K562 (cell line): Measurements from ENCODE around the gene CWF19L1. TPM values are rescaled to one million over a fixed set of nuclear protein-coding genes. Genes with fewer than 3 reads are reported as not detected.

Experiments
- ATAC-seq: fragments of 200-7000 bp; cut with Tn5 transposase; 3 replicates; pipeline ENCODE4 v1.9.1; 2020; ENCODE audit warnings: moderate library complexity
- BruUV-seq: library from RNA; stranded (reverse); fragments of 400-500 nt; replicated peaks from 2 replicates; lab custom pipeline; 2021; lab: Mats Ljungman, UMichigan
- CTCF ChIA-PET: fragments of 300-600 bp; formaldehyde crosslinking; extraction: SDS; loops from one replicate; lab custom pipeline; 2021; ENCODE audit warnings: low intra/inter-chr PET ratio; lab: Yijun Ruan, JAX
- POLR2A ChIA-PET: fragments of 300-600, 350-650 bp; sonication (Branson Sonifier 250); formaldehyde crosslinking; extraction: SDS; loops from one replicate; lab custom pipeline; 2021; ENCODE audit warnings: antibody characterized with exemption, inconsistent platforms; lab: Yijun Ruan, JAX
- DNase-seq, 4 experiments: peaks; one replicate each; pipeline versions ENCODE4 v3.0.0 to v3.0.0-alpha.2; 2011 to 2018; ENCODE audit warnings: low spot score in 3 of 4, mixed read lengths in 3 of 4; ENCODE audit errors: extremely low read depth in 1 of 4
- FAIRE-seq: peaks from 2 replicates; lab custom pipeline; 2011; peaks lifted over from hg19 to GRCh38; lab: Jason Lieb, UNC
- H2AFZ ChIP-seq: 2 replicates; pipeline ENCODE4 v1.6.0; 2011; ENCODE audit warnings: low read depth, low read length, control low read depth, inconsistent platforms
- H3K27ac ChIP-seq: fragments of 200-600 bp; 3 replicates; pipeline ENCODE4 v1.8.0; 2011; ENCODE audit warnings: low read depth, mild to moderate bottlenecking, control low read depth, inconsistent platforms, low read length, moderate library complexity, mixed read lengths; ENCODE audit errors: extremely low read depth
- H3K27me3 ChIP-seq, 2 experiments: fragments of 300-600 bp in 1 of 2; 2 replicates in 1 of 2; 3 replicates in 1 of 2; pipeline versions ENCODE4 v1.6.0 to v1.8.0; 2011; ENCODE audit warnings: inconsistent platforms in 2 of 2, low read length in 2 of 2, mild to moderate bottlenecking in 1 of 2, mixed read lengths in 1 of 2, moderate library complexity in 1 of 2; ENCODE audit not compliant: control insufficient read depth in 2 of 2, insufficient read depth in 2 of 2
- H3K36me3 ChIP-seq: fragments of 300-600 bp; 3 replicates; pipeline ENCODE4 v1.8.0; 2011; ENCODE audit warnings: mild to moderate bottlenecking, low read length, inconsistent platforms; ENCODE audit not compliant: control insufficient read depth, insufficient read depth
- H3K4me1 ChIP-seq, 2 experiments: fragments of 200-600 bp in 1 of 2; replicated peaks in 1 of 2; 2 replicates in 1 of 2; 3 replicates in 1 of 2; pipeline versions ENCODE4 v1.5.1 to v1.8.0; 2011; ENCODE audit warnings: inconsistent platforms in 2 of 2, low read length in 2 of 2, mild to moderate bottlenecking in 1 of 2, mixed read lengths in 1 of 2, moderate library complexity in 1 of 2; ENCODE audit not compliant: control insufficient read depth in 2 of 2, insufficient read depth in 2 of 2
- H3K4me2 ChIP-seq: 2 replicates; pipeline ENCODE4 v1.6.1; 2011; ENCODE audit warnings: low read length, control low read depth, inconsistent platforms, mixed read lengths; ENCODE audit not compliant: insufficient read depth
- H3K4me3 ChIP-seq: fragments of 200-600 bp; sonication (generic), shearing (Covaris generic); 2 replicates; pipeline ENCODE4 v1.5.1; 2016; ENCODE audit warnings: control low read depth, inconsistent platforms
- H3K79me2 ChIP-seq: fragments of 200-600 bp; 3 replicates; pipeline ENCODE4 v1.8.0; 2011; ENCODE audit warnings: low read length, inconsistent platforms; ENCODE audit not compliant: control insufficient read depth, insufficient read depth
- H3K9ac ChIP-seq, 2 experiments: 2 replicates each; pipeline versions ENCODE4 v1.6.0 to v1.6.1; 2011; ENCODE audit warnings: low read depth in 2 of 2, low read length in 2 of 2, control low read depth in 1 of 2, inconsistent platforms in 1 of 2, mild to moderate bottlenecking in 1 of 2, mixed read lengths in 1 of 2; ENCODE audit not compliant: insufficient read depth in 1 of 2
- H3K9me1 ChIP-seq: one replicate; pipeline ENCODE4 v1.6.0; 2011; ENCODE audit warnings: inconsistent platforms, mild to moderate bottlenecking, low read length, moderate library complexity; ENCODE audit not compliant: control insufficient read depth, insufficient read depth
- H3K9me3 ChIP-seq: replicated peaks from 2 replicates; pipeline ENCODE4 v1.5.1; 2011; ENCODE audit warnings: low read depth, low read length, inconsistent platforms; ENCODE audit not compliant: control insufficient read depth, insufficient read depth
- H4K20me1 ChIP-seq: replicated peaks from 2 replicates; pipeline ENCODE4 v1.6.1; 2011; ENCODE audit warnings: low read length, inconsistent platforms, mixed read lengths; ENCODE audit not compliant: control insufficient read depth, insufficient read depth
- HDAC2 ChIP-seq: fragments of 450-650 bp; IDR thresholded peaks from 2 replicates; pipeline ENCODE4 v1.6.1; 2016; ENCODE audit warnings: mild to moderate bottlenecking
- NR2C2 ChIP-seq, 2 experiments: fragments of 200-800 bp in 1 of 2; sonication (Bioruptor generic) in 1 of 2; sonication (generic) in 1 of 2; formaldehyde crosslinking in 1 of 2; IDR thresholded peaks; 2 replicates each; pipeline versions ENCODE4 v1.6.1 to v1.8.0; 2016 to 2022; ENCODE audit warnings: mild to moderate bottlenecking in 1 of 2, missing compliant biosample characterization in 1 of 2, missing genetic modification characterization in 1 of 2, missing genetic modification reagents in 1 of 2
- NUFIP1 ChIP-seq: fragments of 450-650 bp; IDR thresholded peaks from 2 replicates; pipeline ENCODE4 v1.6.1; 2018; ENCODE audit not compliant: partially characterized antibody
- POLR2G ChIP-seq: fragments of 200-400 bp; formaldehyde crosslinking; IDR thresholded peaks from 2 replicates; pipeline ENCODE4 v1.6.1; 2017; ENCODE audit warnings: low read depth, mild to moderate bottlenecking, antibody characterized with exemption, low read length, moderate library complexity
- RBM14 ChIP-seq: fragments of 200-400 bp; formaldehyde crosslinking; IDR thresholded peaks from 2 replicates; pipeline ENCODE4 v1.6.1; 2018; ENCODE audit warnings: low read depth, mild to moderate bottlenecking, low read length, moderate library complexity, borderline replicate concordance; ENCODE audit not compliant: insufficient read depth
- SRSF3 ChIP-seq: fragments of 200-400 bp; formaldehyde crosslinking; IDR thresholded peaks from 2 replicates; pipeline ENCODE4 v1.6.1; 2016; ENCODE audit warnings: mild to moderate bottlenecking, low read length, moderate library complexity; ENCODE audit not compliant: insufficient read depth
- SUPT5H ChIP-seq: fragments of 450-650 bp; IDR thresholded peaks from 2 replicates; pipeline ENCODE4 v1.6.1; 2016
- YBX1 ChIP-seq: fragments of 450-650 bp; IDR thresholded peaks from 2 replicates; pipeline ENCODE4 v1.7.1; 2016; ENCODE audit warnings: mild to moderate bottlenecking
- ZBTB43 ChIP-seq: sonication (generic); formaldehyde crosslinking; IDR thresholded peaks from 2 replicates; pipeline ENCODE4 v1.8.0; 2023; ENCODE audit warnings: mild to moderate bottlenecking, missing genetic modification reagents
- ZHX1 ChIP-seq: fragments of 150-350 bp; conservative IDR thresholded peaks from 2 replicates; pipeline ENCODE4 v1.6.1; 2014; ENCODE audit warnings: low read length
- ZNF197 ChIP-seq: fragments of 200-800 bp; sonication (Bioruptor generic); IDR thresholded peaks from 2 replicates; pipeline ENCODE4 v1.6.1; 2016; ENCODE audit warnings: low read depth, missing genetic modification characterization, missing compliant biosample characterization
- ZNF644 ChIP-seq: fragments of 200-800 bp; sonication (Bioruptor generic); IDR thresholded peaks from 2 replicates; pipeline ENCODE4 v1.6.1; 2016; ENCODE audit warnings: low read depth, missing genetic modification characterization, missing compliant biosample characterization
- WGBS: fragments of 100-300 bp; shearing (Covaris generic); methylation state at CpG from one replicate; pipeline ENCODE4 v1.1.6; 2016; ENCODE audit warnings: low coverage, mixed read lengths; ENCODE audit not compliant: insufficient coverage; ENCODE audit errors: missing lambda C conversion rate; 5-methylcytosine and 5-hydroxymethylcytosine counted together
- in situ Hi-C: fragments of 300-500 bp; cut with MboI; formaldehyde crosslinking; loops from 4 replicates; pipeline ENCODE4 v1.15.0; 2018; ENCODE audit warnings: inconsistent platforms, mixed read lengths
- intact Hi-C: fragments of 100-400 bp; cut with micrococcal nuclease; formaldehyde crosslinking; loops from 2 replicates; pipeline ENCODE4 v1.14.2; 2022
- polyA plus RNA-seq, 8 experiments: library from polyadenylated mRNA; depleted of rRNA in 4 of 8; stranded (reverse) in 5 of 8; unstranded in 3 of 8; fragments of >200 nt; fragmentation: Nextera tagmentation in 2 of 8; fragmentation: Illumina TruSeq in 1 of 8; extraction: Ambion mirVana in 2 of 8; extraction: Trizol in 1 of 8; gene quantifications; 2 replicates each; pipeline versions ENCODE4 v1.2.1 to v1.2.3, GENCODE V29; 2011 to 2014; ENCODE audit warnings: inconsistent platforms in 1 of 8, missing spikeins in 1 of 8
- total RNA-seq, 7 experiments: library from RNA; depleted of rRNA in 6 of 7; stranded (reverse); fragments of >200 nt in 6 of 7; fragmentation: Illumina TruSeq in 2 of 7; extraction: Trizol in 2 of 7; gene quantifications; 2 replicates each; pipeline versions ENCODE4 v1.2.1 to v1.2.3, GENCODE V29; 2011 to 2021; ENCODE audit warnings: low replicate concordance in 1 of 7

Gene CWF19L1
- total and polyA plus RNA-seq, 9 of the 15 experiments (the other 6 are each of a cell fraction or from before 2014, with no cell fraction given): 19.5 to 49.9 (median 30.9) TPM

GRCh38 chr10:100238429-100238828, 29.0 kb downstream of the CWF19L1 start:
- Histone ChIP-seq H3K27me3 (no peaks in the 10 kb centered on the region), H3K9ac (no peak overlapping the region), H3K4me1 (no peaks in the 10 kb centered on the region), H2AFZ (no peak overlapping the region), H3K9me3 (no peaks in the 10 kb centered on the region), H3K4me3 (no peak overlapping the region), H3K27ac (no peak overlapping the region), H3K36me3 (peaks cover 69% of the 10 kb centered on the region), H4K20me1 (no peaks in the 10 kb centered on the region), H3K4me2 (no peak overlapping the region), H3K9me1 (no peaks in the 10 kb centered on the region), H3K79me2 (no peaks in the 10 kb centered on the region)
- in situ Hi-C loops (no loop called here), intact Hi-C loops (no loop called here)
- BruUV-seq: no TSS peak
- DNase-seq (no peak), ATAC-seq (no peak), FAIRE-seq (no peak)
- ChIA-PET CTCF (no interaction called here), POLR2A (no interaction called here)
- WGBS: 94% methylated on average over 6 of the region's 7 CpGs
- no peak for TF ChIP-seq ZNF644 (tag)
- TF ChIP-seq NR2C2 (CRISPR knock-in tag; IDR thresholded peaks at IDR 0.05): no peak
- no peak for TF ChIP-seq NR2C2 (tag; IDR thresholded peaks at IDR 0.05)
- TF ChIP-seq HDAC2: no peak
- TF ChIP-seq SUPT5H: no peak
- TF ChIP-seq SRSF3: no peak

GRCh38 chr10:100232101-100232500, 35.3 kb downstream of the CWF19L1 start:
- Histone ChIP-seq H3K9ac (no peak overlapping the region), H3K79me2 (peaks cover 23% of the 10 kb centered on the region), H4K20me1 (no peaks in the 10 kb centered on the region), H3K9me3 (no peaks in the 10 kb centered on the region), H2AFZ (no peak overlapping the region), H3K4me1 (peaks cover 0 to 3% of the 10 kb centered on the region in 2 experiments; a peak in 2 of 5 replicates), H3K27me3 (no peaks in the 10 kb centered on the region), H3K4me3 (no peak overlapping the region), H3K4me2 (no peak overlapping the region), H3K36me3 (peaks cover 45% of the 10 kb centered on the region; the same call in 2 of the 3 replicates), H3K9me1 (no peaks in the 10 kb centered on the region), H3K27ac (no peak overlapping the region)
- ChIA-PET POLR2A (interaction anchor here (1.2 kb wide), 1 partner anchor 8 kb away, joined by 3 read pairs; no protein-coding TSS in a partner anchor), CTCF (no interaction called here)
- TF ChIP-seq NUFIP1: no peak
- TF ChIP-seq ZHX1: no peak
- TF ChIP-seq YBX1: no peak
- no peak for TF ChIP-seq RBM14
- no peak for TF ChIP-seq POLR2G
- TF ChIP-seq ZNF197 (CRISPR knock-in tag): no peak
- no peak for TF ChIP-seq ZBTB43
- no peak for DNase-seq
- no peak for ATAC-seq
- no peak for FAIRE-seq
- 74% methylated on average over 2 of the region's 2 CpGs for whole genome bisulfite sequencing
- in situ Hi-C loops (no loop called here), intact Hi-C loops (no loop called here)
- BruUV-seq: no TSS peak
